ENCODE measurements around the gene CAMK2B.

The CAMK2B gene

GRCh38 chr7:44346063-44346462 lies 20.7 kb upstream of the CAMK2B start:
- no peak for DNase-seq (ENCODE audit: low spot score)
- TF ChIP-seq CTCF (IDR thresholded peaks at IDR 0.05; ENCODE audit: borderline replicate concordance, control extremely low read depth, extremely low read depth, insufficient read depth, missing control alignments) = no peak
- in situ Hi-C loops (cut with MboI; ENCODE audit: low sequenced_read_pairs, unreplicated experiment) = no loop called here

GRCh38 chr7:44341401-44341800 lies 16.0 kb upstream of the CAMK2B start:
- no peak for DNase-seq (ENCODE audit: low spot score)
- in situ Hi-C loops (cut with MboI; ENCODE audit: low sequenced_read_pairs, unreplicated experiment) = no loop called here
- no peak for TF ChIP-seq CTCF (IDR thresholded peaks at IDR 0.05; ENCODE audit: borderline replicate concordance, control extremely low read depth, extremely low read depth, insufficient read depth, missing control alignments)

- in situ Hi-C loops (cut with MboI; ENCODE audit: low sequenced_read_pairs, unreplicated experiment) = no loop called here
- peak; percentile 20 for DNase-seq (ENCODE audit: low spot score)
- no peak for TF ChIP-seq CTCF (IDR thresholded peaks at IDR 0.05; ENCODE audit: borderline replicate concordance, control extremely low read depth, extremely low read depth, insufficient read depth, missing control alignments)
Measured at GRCh38 chr7:44338600-44338999, 13.2 kb upstream of the CAMK2B start.

GRCh38 chr7:44336491-44336890 lies 11.1 kb upstream of the CAMK2B start:
- no peak for TF ChIP-seq CTCF (IDR thresholded peaks at IDR 0.05; ENCODE audit: borderline replicate concordance, control extremely low read depth, extremely low read depth, insufficient read depth, missing control alignments)
- in situ Hi-C loops (cut with MboI; ENCODE audit: low sequenced_read_pairs, unreplicated experiment) = no loop called here
- DNase-seq (ENCODE audit: low spot score) = no peak

GRCh38 chr7:44335184-44335583 lies 9.8 kb upstream of the CAMK2B start:
- no peak for TF ChIP-seq CTCF (IDR thresholded peaks at IDR 0.05; ENCODE audit: borderline replicate concordance, control extremely low read depth, extremely low read depth, insufficient read depth, missing control alignments)
- in situ Hi-C loops (cut with MboI; ENCODE audit: low sequenced_read_pairs, unreplicated experiment) = no loop called here
- DNase-seq (ENCODE audit: low spot score) = no peak

GRCh38 chr7:44334734-44335097 lies 9.3 kb upstream of the CAMK2B start:
- no peak for TF ChIP-seq CTCF (IDR thresholded peaks at IDR 0.05; ENCODE audit: borderline replicate concordance, control extremely low read depth, extremely low read depth, insufficient read depth, missing control alignments)
- in situ Hi-C loops (cut with MboI; ENCODE audit: low sequenced_read_pairs, unreplicated experiment) = no loop called here

More at GRCh38 chr7:44334734-44335097, 9.3 kb upstream of the CAMK2B start:
- DNase-seq (ENCODE audit: low spot score) = no peak
